HepG2 (cell line): Measurements from ENCODE around the gene SCARF1. TPM values are rescaled to one million over a fixed set of nuclear protein-coding genes. Genes with fewer than 3 reads are reported as not detected.

Source experiments
- BHLHE40 ChIP-seq: IDR thresholded peaks from 2 replicates; pipeline ENCODE4 v1.6.1; 2011; ENCODE audit warnings: low read length, improper control_type of control experiment
- CEBPB ChIP-seq: IDR thresholded peaks from 2 replicates; pipeline ENCODE4 v1.6.1; 2011; ENCODE audit warnings: low read depth, low read length, improper control_type of control experiment, borderline replicate concordance
- CEBPZ ChIP-seq: IDR thresholded peaks from 2 replicates; pipeline ENCODE4 v1.6.1; 2012; ENCODE audit warnings: low read length, improper control_type of control experiment
- FOXO4 ChIP-seq: sonication (generic); formaldehyde crosslinking; conservative IDR thresholded peaks from 2 replicates; pipeline ENCODE4 v1.8.1; 2023; ENCODE audit warnings: missing genetic modification reagents
- GTF3A ChIP-seq: sonication (generic); formaldehyde crosslinking; conservative IDR thresholded peaks from 2 replicates; pipeline ENCODE4 v1.4.0; 2020; ENCODE audit warnings: mild to moderate bottlenecking, missing genetic modification reagents
- KDM5A ChIP-seq: fragments of 200-600 bp; sonication (generic); IDR thresholded peaks from 2 replicates; pipeline ENCODE4 v1.7.0; 2018; ENCODE audit warnings: antibody characterized with exemption, mild to moderate bottlenecking, low read length, borderline replicate concordance
- RFX5 ChIP-seq: IDR thresholded peaks from 2 replicates; pipeline ENCODE4 v1.6.1; 2011; ENCODE audit warnings: low read depth, low read length, improper control_type of control experiment
- SIX1 ChIP-seq: sonication (generic); formaldehyde crosslinking; IDR thresholded peaks from 2 replicates; pipeline ENCODE4 v1.4.0; 2020; ENCODE audit warnings: missing genetic modification reagents, borderline replicate concordance
- YY1 ChIP-seq: IDR thresholded peaks from 2 replicates; pipeline ENCODE4 v1.6.1; 2011; ENCODE audit warnings: low read length, low read depth, moderate library complexity, mild to moderate bottlenecking; ENCODE audit not compliant: insufficient read depth, insufficient replicate concordance
- ZHX2 ChIP-seq, 2 experiments: sonication (generic) in 1 of 2; formaldehyde crosslinking in 1 of 2; IDR thresholded peaks; 2 replicates each; pipeline versions ENCODE4 v1.6.1 to v1.9.0; 2014 to 2022; ENCODE audit warnings: antibody characterized with exemption in 1 of 2, borderline replicate concordance in 1 of 2, inconsistent platforms in 1 of 2, low read depth in 1 of 2, missing genetic modification reagents in 1 of 2
- ZMYM3 ChIP-seq: sonication (generic); formaldehyde crosslinking; IDR thresholded peaks from 2 replicates; pipeline ENCODE4 v1.5.1; 2020; ENCODE audit warnings: mild to moderate bottlenecking, missing genetic modification reagents
- ZNF260 ChIP-seq: sonication (generic); formaldehyde crosslinking; IDR thresholded peaks from 2 replicates; pipeline ENCODE4 v1.4.0; 2020; ENCODE audit warnings: missing genetic modification reagents, low read depth, mild to moderate bottlenecking, borderline replicate concordance
- ZNF496 ChIP-seq: sonication (generic); formaldehyde crosslinking; IDR thresholded peaks from 2 replicates; pipeline ENCODE4 v1.8.1; 2023; ENCODE audit warnings: mild to moderate bottlenecking, moderate library complexity, missing genetic modification reagents; ENCODE audit not compliant: insufficient replicate concordance
- ZNF83 ChIP-seq: sonication (generic); formaldehyde crosslinking; IDR thresholded peaks from 2 replicates; pipeline ENCODE4 v1.4.0; 2020; ENCODE audit warnings: missing genetic modification reagents, mild to moderate bottlenecking, borderline replicate concordance
- polyA plus RNA-seq, 8 experiments: library from polyadenylated mRNA; depleted of rRNA in 3 of 8; stranded (reverse) in 7 of 8; unstranded in 1 of 8; fragments of >200 nt; fragmentation: Illumina TruSeq in 4 of 8; extraction: Trizol in 4 of 8; gene quantifications; 2 replicates each; pipeline versions ENCODE4 v1.2.1 to v1.2.3, GENCODE V29; 2011 to 2016; ENCODE audit warnings: low read depth in 4 of 8, missing spikeins in 1 of 8, mixed read lengths in 1 of 8; ENCODE audit not compliant: insufficient read depth in 1 of 8
- total RNA-seq, 5 experiments: library from RNA; depleted of rRNA; stranded (reverse); fragments of >200 nt; fragmentation: Illumina TruSeq; extraction: Trizol; gene quantifications; 2 replicates each; pipeline ENCODE4 v1.2.3, GENCODE V29; 2016; ENCODE audit warnings: low read depth in 1 of 5

Gene SCARF1
- total and polyA plus RNA-seq, 2 of the 13 experiments (the other 11 are each of a cell fraction or from before 2014, with no cell fraction given), result 0.24 to 0.71 TPM

GRCh38 chr17:1643293-1643998 lies 2.1 kb downstream of the SCARF1 start (continued):
- TF ChIP-seq ZHX2 (IDR thresholded peaks at IDR 0.05; ENCODE audit: low read depth) (no peak), ZHX2 (CRISPR knock-in tag; IDR thresholded peaks at IDR 0.05; ENCODE audit: borderline replicate concordance) (no peak), SIX1 (CRISPR knock-in tag) (no peak), ZNF496 (CRISPR knock-in tag) (no peak), ZNF83 (CRISPR knock-in tag) (no peak), BHLHE40 (no peak), ZMYM3 (CRISPR knock-in tag) (no peak), KDM5A (no peak), ZNF260 (CRISPR knock-in tag) (no peak), YY1 (no peak), CEBPZ (no peak), GTF3A (CRISPR knock-in tag) (no peak), FOXO4 (no peak), CEBPB (no peak), RFX5 (no peak)
